HL-60 (cell line): ENCODE measurements around the gene IFT43.

Experiments
- CTCF ChIP-seq: IDR thresholded peaks from one replicate; pipeline ENCODE4 v1.5.1; 2011; ENCODE audit warnings: low read length, control low read depth, inconsistent platforms; ENCODE audit not compliant: insufficient read depth
- SPI1 ChIP-seq: IDR thresholded peaks from 2 replicates; pipeline ENCODE4 v1.6.1; 2012; ENCODE audit warnings: low read depth, mild to moderate bottlenecking, borderline replicate concordance

GRCh38 chr14:76126076-76126475, 140.5 kb downstream of the IFT43 start:
- TF ChIP-seq SPI1 (no peak), CTCF (no peak)
